HepG2 (cell line): ENCODE data around the gene IFI30. TPM values are rescaled to one million over a fixed set of nuclear protein-coding genes. Genes with fewer than 3 reads are reported as not detected.
A peak's percentile ranks its signal among the peaks of the same experiment; 100 is the strongest.

Source experiments
- AKAP8 ChIP-seq: sonication (generic); formaldehyde crosslinking; IDR thresholded peaks from 2 replicates; pipeline ENCODE4 v1.5.1; 2020; ENCODE audit warnings: mild to moderate bottlenecking, missing genetic modification reagents
- CC2D1A ChIP-seq: sonication (generic); formaldehyde crosslinking; IDR thresholded peaks from 2 replicates; pipeline ENCODE4 v1.8.1; 2023; ENCODE audit warnings: mild to moderate bottlenecking, missing genetic modification reagents
- CENPBD1 ChIP-seq: sonication (generic); formaldehyde crosslinking; IDR thresholded peaks from 2 replicates; pipeline ENCODE4 v1.8.0; 2022; ENCODE audit warnings: missing genetic modification reagents, low read depth, mild to moderate bottlenecking, borderline replicate concordance
- GLI4 ChIP-seq: sonication (generic); formaldehyde crosslinking; IDR thresholded peaks from 2 replicates; pipeline ENCODE4 v1.5.1; 2020; ENCODE audit warnings: missing genetic modification reagents, mild to moderate bottlenecking, moderate library complexity, borderline replicate concordance
- HDAC6 ChIP-seq: fragments of 200-600 bp; sonication (generic); IDR thresholded peaks from 2 replicates; pipeline ENCODE4 v1.7.0; 2017; ENCODE audit warnings: mild to moderate bottlenecking, antibody characterized with exemption, low read length, low read depth
- HNRNPUL1 ChIP-seq: fragments of 200-400 bp; formaldehyde crosslinking; IDR thresholded peaks from 2 replicates; pipeline ENCODE4 v1.6.1; 2017; ENCODE audit warnings: low read depth, mild to moderate bottlenecking, low read length, moderate library complexity
- KDM3A ChIP-seq: IDR thresholded peaks from 2 replicates; pipeline ENCODE4 v1.6.1; 2018; ENCODE audit warnings: low read depth, missing compliant biosample characterization
- NR2F2 ChIP-seq: IDR thresholded peaks from 2 replicates; pipeline ENCODE4 v1.6.1; 2012; ENCODE audit warnings: low read depth, inconsistent platforms, borderline replicate concordance
- PTBP1 ChIP-seq: fragments of 200-400 bp; formaldehyde crosslinking; IDR thresholded peaks from 2 replicates; pipeline ENCODE4 v1.6.1; 2018; ENCODE audit warnings: low read length, low read depth; ENCODE audit not compliant: poor library complexity, severe bottlenecking
- RFX1 ChIP-seq: fragments of 450-650 bp; IDR thresholded peaks from 2 replicates; pipeline ENCODE4 v1.6.1; 2017
- ZBTB34 ChIP-seq: sonication (generic); formaldehyde crosslinking; IDR thresholded peaks from 2 replicates; pipeline ENCODE4 v1.8.0; 2022; ENCODE audit warnings: mild to moderate bottlenecking, missing genetic modification reagents
- ZFP36L2 ChIP-seq: sonication (generic); formaldehyde crosslinking; IDR thresholded peaks from 2 replicates; pipeline ENCODE4 v1.4.0; 2020; ENCODE audit warnings: missing genetic modification reagents
- ZNF10 ChIP-seq: sonication (generic); formaldehyde crosslinking; IDR thresholded peaks from 2 replicates; pipeline ENCODE4 v1.4.0; 2020; ENCODE audit warnings: mild to moderate bottlenecking, low read depth, missing genetic modification reagents, borderline replicate concordance
- ZNF337 ChIP-seq: sonication (generic); formaldehyde crosslinking; IDR thresholded peaks from 2 replicates; pipeline ENCODE4 v1.5.1; 2020; ENCODE audit warnings: missing genetic modification reagents, low read depth, mild to moderate bottlenecking, borderline replicate concordance
- ZNF484 ChIP-seq: sonication (generic); formaldehyde crosslinking; IDR thresholded peaks from 2 replicates; pipeline ENCODE4 v1.5.1; 2020; ENCODE audit warnings: mild to moderate bottlenecking, low read depth, missing genetic modification reagents, borderline replicate concordance
- ZNF556 ChIP-seq: sonication (generic); formaldehyde crosslinking; IDR thresholded peaks from 2 replicates; pipeline ENCODE4 v1.4.0; 2020; ENCODE audit warnings: mild to moderate bottlenecking, missing genetic modification reagents, borderline replicate concordance
- polyA plus RNA-seq, 8 experiments: library from polyadenylated mRNA; depleted of rRNA in 3 of 8; stranded (reverse) in 7 of 8; unstranded in 1 of 8; fragments of >200 nt; fragmentation: Illumina TruSeq in 4 of 8; extraction: Trizol in 4 of 8; gene quantifications; 2 replicates each; pipeline versions ENCODE4 v1.2.1 to v1.2.3, GENCODE V29; 2011 to 2016; ENCODE audit warnings: low read depth in 4 of 8, missing spikeins in 1 of 8, mixed read lengths in 1 of 8; ENCODE audit not compliant: insufficient read depth in 1 of 8
- total RNA-seq, 5 experiments: library from RNA; depleted of rRNA; stranded (reverse); fragments of >200 nt; fragmentation: Illumina TruSeq; extraction: Trizol; gene quantifications; 2 replicates each; pipeline ENCODE4 v1.2.3, GENCODE V29; 2016; ENCODE audit warnings: low read depth in 1 of 5
- TF ChIP-seq, protein P1 (sequence below): sonication (generic); formaldehyde crosslinking; IDR thresholded peaks from 2 replicates; pipeline ENCODE4 v1.4.0; 2020; ENCODE audit warnings: mild to moderate bottlenecking, low read depth, missing genetic modification reagents
- TF ChIP-seq, protein P2 (sequence below): sonication (generic); formaldehyde crosslinking; conservative IDR thresholded peaks from 2 replicates; pipeline ENCODE4 v1.4.0; 2020; ENCODE audit warnings: missing genetic modification reagents
- TF ChIP-seq, protein P3 (sequence below): IDR thresholded peaks from 2 replicates; pipeline ENCODE4 v1.6.1; 2016; ENCODE audit warnings: mild to moderate bottlenecking

The IFI30 gene
- total and polyA plus RNA-seq, 2 of the 13 experiments (the other 11 are each of a cell fraction or from before 2014, with no cell fraction given): 25.0 to 79.4 TPM

DNA sequence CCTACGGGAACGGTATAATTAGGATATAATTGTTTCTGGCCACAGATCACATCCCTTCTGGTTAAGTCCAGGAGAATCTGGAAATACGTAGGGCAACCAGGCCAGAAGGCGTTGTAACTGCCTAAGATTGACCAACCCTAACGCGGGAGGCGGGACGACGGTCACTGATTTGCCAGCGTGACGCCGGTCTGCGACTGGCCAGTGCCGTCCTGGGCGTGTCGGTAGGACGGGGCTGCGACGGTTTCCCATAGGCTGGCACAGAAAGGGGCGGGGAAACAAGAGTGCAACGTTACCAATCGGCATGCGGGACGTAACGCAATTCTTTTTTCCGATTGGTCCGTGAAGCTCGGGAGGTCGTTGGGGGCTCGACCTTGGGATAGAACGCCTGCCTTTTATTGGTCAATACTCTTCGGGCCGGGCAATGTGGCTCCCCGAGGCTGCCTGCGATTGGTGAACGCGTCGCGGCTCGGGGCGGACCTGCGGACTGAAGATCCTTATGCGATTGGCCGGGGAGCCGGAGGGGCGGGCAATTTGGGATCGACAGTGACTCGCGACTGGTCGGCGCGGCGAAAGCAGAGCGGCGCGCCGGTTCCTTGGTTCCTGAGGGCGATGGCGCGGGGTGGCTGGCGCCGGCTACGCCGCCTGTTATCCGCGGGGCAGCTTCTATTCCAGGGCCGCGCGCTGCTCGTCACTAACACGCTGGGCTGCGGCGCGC lies 19.2 kb downstream of the IFI30 start, which contains the start of gene MPV17L2 (continued):
- TF ChIP-seq ZBTB34 (CRISPR knock-in tag) (no peak), CC2D1A (no peak), NR2F2 (peak; percentile 89), ZNF337 (CRISPR knock-in tag) (no peak), PTBP1 (no peak), KDM3A (CRISPR knock-in tag) (0 out of 2 replicates have a peak, but pooled peaks have one; percentile 29), CENPBD1 (CRISPR knock-in tag) (no peak), HDAC6 (no peak), HNRNPUL1 (no peak), ZNF484 (no peak), RFX1 (no peak), ZNF556 (CRISPR knock-in tag) (no peak), AKAP8 (CRISPR knock-in tag) (peak; percentile 66; the same call in 1 of the 2 replicates), GLI4 (no peak), ZNF10 (no peak), ZFP36L2 (CRISPR knock-in tag) (no peak)
- TF ChIP-seq, protein P1, sequence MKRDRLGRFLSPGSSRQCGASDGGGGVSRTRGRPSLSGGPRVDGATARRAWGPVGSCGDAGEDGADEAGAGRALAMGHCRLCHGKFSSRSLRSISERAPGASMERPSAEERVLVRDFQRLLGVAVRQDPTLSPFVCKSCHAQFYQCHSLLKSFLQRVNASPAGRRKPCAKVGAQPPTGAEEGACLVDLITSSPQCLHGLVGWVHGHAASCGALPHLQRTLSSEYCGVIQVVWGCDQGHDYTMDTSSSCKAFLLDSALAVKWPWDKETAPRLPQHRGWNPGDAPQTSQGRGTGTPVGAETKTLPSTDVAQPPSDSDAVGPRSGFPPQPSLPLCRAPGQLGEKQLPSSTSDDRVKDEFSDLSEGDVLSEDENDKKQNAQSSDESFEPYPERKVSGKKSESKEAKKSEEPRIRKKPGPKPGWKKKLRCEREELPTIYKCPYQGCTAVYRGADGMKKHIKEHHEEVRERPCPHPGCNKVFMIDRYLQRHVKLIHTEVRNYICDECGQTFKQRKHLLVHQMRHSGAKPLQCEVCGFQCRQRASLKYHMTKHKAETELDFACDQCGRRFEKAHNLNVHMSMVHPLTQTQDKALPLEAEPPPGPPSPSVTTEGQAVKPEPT (CRISPR knock-in tag): no peak
- TF ChIP-seq, protein P2, sequence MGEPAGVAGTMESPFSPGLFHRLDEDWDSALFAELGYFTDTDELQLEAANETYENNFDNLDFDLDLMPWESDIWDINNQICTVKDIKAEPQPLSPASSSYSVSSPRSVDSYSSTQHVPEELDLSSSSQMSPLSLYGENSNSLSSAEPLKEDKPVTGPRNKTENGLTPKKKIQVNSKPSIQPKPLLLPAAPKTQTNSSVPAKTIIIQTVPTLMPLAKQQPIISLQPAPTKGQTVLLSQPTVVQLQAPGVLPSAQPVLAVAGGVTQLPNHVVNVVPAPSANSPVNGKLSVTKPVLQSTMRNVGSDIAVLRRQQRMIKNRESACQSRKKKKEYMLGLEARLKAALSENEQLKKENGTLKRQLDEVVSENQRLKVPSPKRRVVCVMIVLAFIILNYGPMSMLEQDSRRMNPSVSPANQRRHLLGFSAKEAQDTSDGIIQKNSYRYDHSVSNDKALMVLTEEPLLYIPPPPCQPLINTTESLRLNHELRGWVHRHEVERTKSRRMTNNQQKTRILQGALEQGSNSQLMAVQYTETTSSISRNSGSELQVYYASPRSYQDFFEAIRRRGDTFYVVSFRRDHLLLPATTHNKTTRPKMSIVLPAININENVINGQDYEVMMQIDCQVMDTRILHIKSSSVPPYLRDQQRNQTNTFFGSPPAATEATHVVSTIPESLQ (CRISPR knock-in tag): no peak
- TF ChIP-seq, protein P3, sequence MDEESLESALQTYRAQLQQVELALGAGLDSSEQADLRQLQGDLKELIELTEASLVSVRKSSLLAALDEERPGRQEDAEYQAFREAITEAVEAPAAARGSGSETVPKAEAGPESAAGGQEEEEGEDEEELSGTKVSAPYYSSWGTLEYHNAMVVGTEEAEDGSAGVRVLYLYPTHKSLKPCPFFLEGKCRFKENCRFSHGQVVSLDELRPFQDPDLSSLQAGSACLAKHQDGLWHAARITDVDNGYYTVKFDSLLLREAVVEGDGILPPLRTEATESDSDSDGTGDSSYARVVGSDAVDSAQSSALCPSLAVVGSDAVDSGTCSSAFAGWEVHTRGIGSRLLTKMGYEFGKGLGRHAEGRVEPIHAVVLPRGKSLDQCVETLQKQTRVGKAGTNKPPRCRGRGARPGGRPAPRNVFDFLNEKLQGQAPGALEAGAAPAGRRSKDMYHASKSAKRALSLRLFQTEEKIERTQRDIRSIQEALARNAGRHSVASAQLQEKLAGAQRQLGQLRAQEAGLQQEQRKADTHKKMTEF: no peak
